ENCODE data around the gene S100A8. TPM values are rescaled to one million over a fixed set of nuclear protein-coding genes. Genes with fewer than 3 reads are reported as not detected.

Gene S100A8
- total and polyA plus RNA-seq, 2 experiments from 2014 or later, result not detected

GRCh38 chr1:153346077-153346723, 44.7 kb downstream of the S100A8 start:
- in situ Hi-C loops (cut with MboI), result no loop called here
- WGBS, 2 experiments (ENCODE audit: low coverage in 1 of 2, low lambda C conversion rate in 2 of 2, missing lambda C conversion rate in 2 of 2), result 57 to 58% methylated on average over 6 of the region's 6 CpGs

GRCh38 chr1:153345187-153346076, 45.4 kb downstream of the S100A8 start:
- WGBS, 2 experiments (ENCODE audit: low coverage in 1 of 2, low lambda C conversion rate in 2 of 2, missing lambda C conversion rate in 2 of 2), result 43 to 47% methylated on average over 14 of the region's 14 CpGs
- Histone ChIP-seq H3K27me3 (replicated peaks; ENCODE audit: insufficient read depth) (peaks cover 24% of the 10 kb centered on the region), H3K9me3 (ENCODE audit: low read depth) (no peaks in the 10 kb centered on the region), H3K79me2 (ENCODE audit: insufficient read depth) (no peaks in the 10 kb centered on the region), H3K36me3 (ENCODE audit: low read depth) (no peaks in the 10 kb centered on the region), H3K9me2 (ENCODE audit: insufficient read depth) (no peaks in the 10 kb centered on the region), H3F3A (ENCODE audit: insufficient read depth) (no peaks in the 10 kb centered on the region), H3K4me2 (ENCODE audit: unreplicated experiment) (no peak overlapping the region), H4K20me1 (ENCODE audit: insufficient read depth) (no peaks in the 10 kb centered on the region), H3K27ac (no peak overlapping the region), H2AFZ (no peak overlapping the region), H3K9ac (no peak overlapping the region), H3K4me1 (ENCODE audit: insufficient read depth) (no peaks in the 10 kb centered on the region), H3K4me3 (no peak overlapping the region)
- TF ChIP-seq EZH2phosphoT487 (IDR thresholded peaks at IDR 0.05; ENCODE audit: insufficient read depth, low read depth), result no peak
- no peak for TF ChIP-seq EZH2 (IDR thresholded peaks at IDR 0.05; ENCODE audit: insufficient read depth, poor library complexity, severe bottlenecking)
- in situ Hi-C loops (cut with MboI), result no loop called here
- no peak for DNase-seq

More at GRCh38 chr1:153346077-153346723, 44.7 kb downstream of the S100A8 start:
- Histone ChIP-seq H3K4me2 (ENCODE audit: unreplicated experiment) (no peak overlapping the region), H3K27me3 (replicated peaks; ENCODE audit: insufficient read depth) (peaks cover 31% of the 10 kb centered on the region), H3K27ac (no peak overlapping the region), H4K20me1 (ENCODE audit: insufficient read depth) (no peaks in the 10 kb centered on the region), H3K36me3 (ENCODE audit: low read depth) (no peaks in the 10 kb centered on the region), H3K9me2 (ENCODE audit: insufficient read depth) (no peaks in the 10 kb centered on the region), H3K9me3 (ENCODE audit: low read depth) (no peaks in the 10 kb centered on the region), H3K4me3 (no peak overlapping the region), H2AFZ (no peak overlapping the region), H3K4me1 (ENCODE audit: insufficient read depth) (no peaks in the 10 kb centered on the region), H3F3A (ENCODE audit: insufficient read depth) (no peaks in the 10 kb centered on the region), H3K79me2 (ENCODE audit: insufficient read depth) (no peaks in the 10 kb centered on the region), H3K9ac (no peak overlapping the region)
- TF ChIP-seq EZH2 (IDR thresholded peaks at IDR 0.05; ENCODE audit: insufficient read depth, poor library complexity, severe bottlenecking) (no peak), EZH2phosphoT487 (IDR thresholded peaks at IDR 0.05; ENCODE audit: insufficient read depth, low read depth) (no peak)
- DNase-seq, result no peak

GRCh38 chr1:153344718-153345025, 46.2 kb downstream of the S100A8 start:
- in situ Hi-C loops (cut with MboI), result no loop called here
- TF ChIP-seq EZH2 (IDR thresholded peaks at IDR 0.05; ENCODE audit: insufficient read depth, poor library complexity, severe bottlenecking) (no peak), EZH2phosphoT487 (IDR thresholded peaks at IDR 0.05; ENCODE audit: insufficient read depth, low read depth) (no peak)
- Histone ChIP-seq H3K27ac (no peak overlapping the region), H3F3A (ENCODE audit: insufficient read depth) (no peaks in the 10 kb centered on the region), H3K79me2 (ENCODE audit: insufficient read depth) (no peaks in the 10 kb centered on the region), H3K36me3 (ENCODE audit: low read depth) (no peaks in the 10 kb centered on the region), H3K9me2 (ENCODE audit: insufficient read depth) (no peaks in the 10 kb centered on the region), H3K9me3 (ENCODE audit: low read depth) (no peaks in the 10 kb centered on the region), H3K9ac (no peak overlapping the region), H3K4me2 (ENCODE audit: unreplicated experiment) (no peak overlapping the region), H3K4me3 (no peak overlapping the region), H3K27me3 (replicated peaks; ENCODE audit: insufficient read depth) (peaks cover 21% of the 10 kb centered on the region), H3K4me1 (ENCODE audit: insufficient read depth) (no peaks in the 10 kb centered on the region), H2AFZ (no peak overlapping the region), H4K20me1 (ENCODE audit: insufficient read depth) (no peaks in the 10 kb centered on the region)
- whole genome bisulfite sequencing, 2 experiments (ENCODE audit: low coverage in 1 of 2, low lambda C conversion rate in 2 of 2, missing lambda C conversion rate in 2 of 2), result 28 to 42% methylated on average over 3 of the region's 3 CpGs
- no peak for DNase-seq

- Histone ChIP-seq H3F3A (ENCODE audit: insufficient read depth) (no peaks in the 10 kb centered on the region), H3K4me2 (ENCODE audit: unreplicated experiment) (no peak overlapping the region), H4K20me1 (ENCODE audit: insufficient read depth) (no peaks in the 10 kb centered on the region), H3K4me1 (ENCODE audit: insufficient read depth) (no peaks in the 10 kb centered on the region), H3K9me3 (ENCODE audit: low read depth) (no peaks in the 10 kb centered on the region), H3K9me2 (ENCODE audit: insufficient read depth) (no peaks in the 10 kb centered on the region), H3K27ac (no peak overlapping the region), H3K9ac (no peak overlapping the region), H3K27me3 (replicated peaks; ENCODE audit: insufficient read depth) (peaks cover 20% of the 10 kb centered on the region), H3K36me3 (ENCODE audit: low read depth) (no peaks in the 10 kb centered on the region), H2AFZ (no peak overlapping the region), H3K79me2 (ENCODE audit: insufficient read depth) (no peaks in the 10 kb centered on the region), H3K4me3 (no peak overlapping the region)
- TF ChIP-seq EZH2 (IDR thresholded peaks at IDR 0.05; ENCODE audit: insufficient read depth, poor library complexity, severe bottlenecking), result no peak
- in situ Hi-C loops (cut with MboI), result no loop called here
- no peak for DNase-seq
- 34 to 38% methylated on average over 9 of the region's 9 CpGs for whole genome bisulfite sequencing, 2 experiments (ENCODE audit: low coverage in 1 of 2, low lambda C conversion rate in 2 of 2, missing lambda C conversion rate in 2 of 2)
These were observed 46.8 kb downstream of the S100A8 start for GRCh38 chr1:153343811-153344717.
